Calu3 (cell line): ENCODE data around the gene LSM14A. TPM values are rescaled to one million over a fixed set of nuclear protein-coding genes. Genes with fewer than 3 reads are reported as not detected.

ENCODE experiments used
- BruUV-seq: library from RNA; stranded (reverse); fragments of 400-500 nt; replicated peaks from 2 replicates; lab custom pipeline; 2021; lab: Mats Ljungman, UMichigan
- CTCF ChIA-PET: fragments of 300-600 bp; sonication (Branson Sonifier 250); formaldehyde crosslinking; loops from one replicate; lab custom pipeline; 2022; ENCODE audit warnings: antibody characterized with exemption; lab: Charles Lee
- DNase-seq: peaks from one replicate; pipeline ENCODE4 v3.0.0; 2022
- H3K27ac Mint-ChIP-seq: one replicate; pipeline ENCODE4 v1.8.0; 2022; ENCODE audit warnings: mixed read lengths; ENCODE audit not compliant: unreplicated experiment
- H3K27me3 Mint-ChIP-seq: one replicate; pipeline ENCODE4 v1.8.0; 2022; ENCODE audit warnings: mixed read lengths; ENCODE audit not compliant: unreplicated experiment
- H3K36me3 Mint-ChIP-seq: one replicate; pipeline ENCODE4 v1.8.0; 2022; ENCODE audit warnings: mild to moderate bottlenecking, moderate library complexity, mixed read lengths; ENCODE audit not compliant: insufficient read depth, unreplicated experiment
- H3K4me1 Mint-ChIP-seq: one replicate; pipeline ENCODE4 v1.8.0; 2022; ENCODE audit warnings: mild to moderate bottlenecking, low read depth, mixed read lengths; ENCODE audit not compliant: unreplicated experiment
- H3K4me3 Mint-ChIP-seq: one replicate; pipeline ENCODE4 v1.8.0; 2022; ENCODE audit warnings: mild to moderate bottlenecking, low read depth, moderate library complexity, mixed read lengths; ENCODE audit not compliant: unreplicated experiment
- H3K9me3 Mint-ChIP-seq: one replicate; pipeline ENCODE4 v1.8.0; 2022; ENCODE audit warnings: low read depth, mixed read lengths; ENCODE audit not compliant: unreplicated experiment
- CTCF ChIP-seq: fragments of 200-600 bp; IDR thresholded peaks from one replicate; pipeline ENCODE4 v1.8.0; 2022; ENCODE audit warnings: antibody characterized with exemption; ENCODE audit not compliant: unreplicated experiment
- intact Hi-C: fragments of 100-400 bp; cut with micrococcal nuclease; formaldehyde crosslinking; loops from one replicate; pipeline ENCODE4 v1.10.0; 2022; ENCODE audit not compliant: unreplicated experiment
- total RNA-seq: library from RNA; stranded (reverse); gene quantifications from 2 replicates; pipeline ENCODE4 v1.2.3, GENCODE V29; 2022

The LSM14A gene
- total RNA-seq, 1 experiment from 2014 or later = 131 TPM

GRCh38 chr19:34232566-34233481 is 60.5 kb downstream of the LSM14A start:
- peak overlapping the region; percentile 17 for H3K4me3 Mint-ChIP-seq
- no peak for TF ChIP-seq CTCF

DNA sequence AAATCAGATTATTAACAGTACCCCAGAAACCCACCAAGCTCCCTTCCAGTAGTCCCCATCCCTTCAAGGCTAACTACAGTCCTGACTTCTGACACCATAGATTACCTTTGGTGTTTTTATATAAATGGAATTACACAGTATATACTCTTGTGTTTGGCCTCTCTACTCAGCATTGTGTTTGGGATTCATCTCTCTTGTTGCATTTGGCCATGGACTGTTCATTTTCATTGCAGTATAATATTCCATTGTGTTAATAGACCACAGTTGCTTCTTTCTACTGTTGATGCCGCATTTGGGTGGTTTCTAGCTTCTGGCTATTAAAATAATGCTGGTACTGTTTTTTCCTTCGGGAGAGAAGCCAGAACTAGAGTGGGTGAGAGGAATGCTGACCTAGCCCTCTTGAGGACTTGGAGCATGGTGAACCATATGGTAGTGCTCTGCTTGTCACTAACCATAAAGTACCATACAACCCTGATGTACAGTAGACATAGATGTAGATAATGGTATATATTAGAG is 63.2 kb downstream of the LSM14A start:
- intact Hi-C loops = loop anchor here (10.0 kb wide), 1 partner anchor 199 kb away; no protein-coding TSS in a partner anchor
- TF ChIP-seq CTCF = no peak
- H3K4me1 Mint-ChIP-seq = peaks cover 27% of the 10 kb centered on the region
- H3K4me3 Mint-ChIP-seq = no peak overlapping the region
- no peak overlapping the region for H3K27ac Mint-ChIP-seq
- DNase-seq = no peak
- H3K27me3 Mint-ChIP-seq = no peaks in the 10 kb centered on the region
- CTCF ChIA-PET = no interaction called here
- BruUV-seq = no TSS peak
- H3K9me3 Mint-ChIP-seq = no peaks in the 10 kb centered on the region
- peaks cover 28% of the 10 kb centered on the region for H3K36me3 Mint-ChIP-seq

More at GRCh38 chr19:34232566-34233481, 60.5 kb downstream of the LSM14A start:
- TSS peak; percentile 5 for BruUV-seq
- intact Hi-C loops = loop anchor here (10.0 kb wide), 1 partner anchor 202 kb away; no protein-coding TSS in a partner anchor
- DNase-seq = peak; percentile 76
- Mint-ChIP-seq H3K27me3 (no peaks in the 10 kb centered on the region), H3K9me3 (no peaks in the 10 kb centered on the region), H3K4me1 (peaks cover 27% of the 10 kb centered on the region), H3K36me3 (peaks cover 30% of the 10 kb centered on the region), H3K27ac (peak overlapping the region; percentile 35)
- CTCF ChIA-PET = interaction anchor here (0.7 to 1.3 kb wide), 18 partner anchors 8 to 754 kb away, joined by 3 to 11 read pairs (median 4); no protein-coding TSS in a partner anchor

DNA sequence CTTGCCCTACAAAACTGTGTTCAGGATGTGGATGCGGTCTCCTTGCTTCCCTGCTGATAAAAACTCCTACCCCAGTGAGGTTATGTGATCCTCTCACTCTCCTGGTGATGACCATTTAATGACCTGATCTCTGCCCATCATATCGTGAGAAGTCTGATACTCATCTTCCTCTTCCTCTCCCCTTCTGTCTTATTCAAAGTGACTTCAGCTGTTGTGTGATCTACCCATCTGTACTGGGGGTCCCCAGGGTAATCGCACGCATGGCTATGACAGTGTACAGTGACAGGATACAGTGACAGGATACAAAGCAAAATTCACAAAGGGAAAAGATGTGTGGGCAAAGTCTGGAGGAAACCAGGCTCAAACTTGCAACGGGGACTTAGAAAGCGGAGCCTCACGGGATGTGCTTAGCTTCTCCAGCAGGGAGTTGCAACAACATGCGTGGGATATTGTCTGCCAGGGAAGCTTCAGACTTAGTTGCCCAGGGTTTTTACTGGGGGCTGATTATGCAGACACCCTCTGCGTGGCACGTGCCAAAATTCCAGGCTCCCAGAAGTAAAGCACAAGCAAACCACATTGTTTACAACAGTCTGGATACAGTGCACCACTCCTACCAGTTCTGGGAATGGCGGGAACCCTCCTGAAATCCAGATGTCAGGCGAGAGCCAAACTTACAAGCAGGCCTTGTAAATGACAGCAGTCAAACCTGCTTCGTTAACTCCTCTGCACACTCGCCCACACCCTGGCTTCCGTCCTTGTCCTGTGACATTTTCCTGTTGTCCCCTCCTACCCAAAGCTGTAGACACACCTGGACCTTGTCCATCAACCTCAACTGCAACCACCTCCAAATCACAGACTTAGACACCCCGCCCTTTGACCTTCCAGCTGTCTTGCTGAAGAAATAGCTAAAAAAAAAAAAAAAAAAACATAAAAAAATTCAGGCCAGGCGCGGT is 64.0 kb downstream of the LSM14A start:
- Mint-ChIP-seq H3K4me1 (peaks cover 26% of the 10 kb centered on the region), H3K4me3 (no peak overlapping the region), H3K27me3 (no peaks in the 10 kb centered on the region), H3K27ac (no peak overlapping the region), H3K9me3 (no peaks in the 10 kb centered on the region), H3K36me3 (peaks cover 28% of the 10 kb centered on the region)
- no peak for TF ChIP-seq CTCF
- DNase-seq = no peak
- CTCF ChIA-PET = interaction anchor here (0.6 to 0.7 kb wide), 2 partner anchors 81 to 138 kb away, joined by 4 to 11 read pairs; no protein-coding TSS in a partner anchor
- intact Hi-C loops = loop anchor here (10.0 kb wide), 1 partner anchor 198 kb away; no protein-coding TSS in a partner anchor
- no TSS peak for BruUV-seq

GRCh38 chr19:34237283-34237682 is 65.0 kb downstream of the LSM14A start:
- Mint-ChIP-seq H3K27ac (peak overlapping the region; percentile 14), H3K4me1 (peaks cover 23% of the 10 kb centered on the region), H3K36me3 (peaks cover 24% of the 10 kb centered on the region), H3K27me3 (no peaks in the 10 kb centered on the region), H3K9me3 (no peaks in the 10 kb centered on the region), H3K4me3 (no peak overlapping the region)
- intact Hi-C loops = loop anchor here (10.0 kb wide), 1 partner anchor 198 kb away; no protein-coding TSS in a partner anchor
- BruUV-seq = no TSS peak
- CTCF ChIA-PET = interaction anchor here (0.7 kb wide), 1 partner anchor 80 kb away, joined by 11 read pairs; no protein-coding TSS in a partner anchor
- DNase-seq = no peak
- TF ChIP-seq CTCF = no peak
